HTERT RPE-1 (cell line): ENCODE data around the gene RBM6.
"Not testable (repeated sequence)": the region's sequence is repeated elsewhere in the genome, so short reads cannot be mapped to it uniquely, and the experiment has no call there.

Source experiments
- in situ Hi-C: fragments of 300-500 bp; cut with MboI; formaldehyde crosslinking; loops from 4 replicates; pipeline ENCODE4 v1.14.3; 2020; ENCODE audit warnings: low sequenced_read_pairs

The RBM6 gene

DNA sequence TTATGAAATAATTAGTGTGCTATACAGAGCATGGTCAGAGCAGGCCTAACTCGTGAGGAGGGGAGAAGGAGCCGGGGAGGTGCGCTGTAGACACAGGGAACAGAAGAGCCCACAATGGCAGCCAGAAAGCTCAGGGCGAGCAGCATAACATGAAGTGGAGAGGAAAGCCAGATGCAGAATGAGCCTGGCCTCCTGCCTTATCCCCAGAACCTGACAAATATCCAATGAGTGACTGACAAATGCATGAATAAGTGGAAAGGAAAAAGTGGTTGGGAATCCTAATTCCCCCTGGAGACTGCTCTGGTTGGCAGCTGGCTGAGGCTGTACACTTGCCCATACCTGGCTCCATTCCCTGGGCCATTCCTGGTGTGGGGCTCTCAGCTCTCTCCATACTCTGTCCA, 27.1 kb upstream of the RBM6 start:
- in situ Hi-C loops: no loop called here

DNA sequence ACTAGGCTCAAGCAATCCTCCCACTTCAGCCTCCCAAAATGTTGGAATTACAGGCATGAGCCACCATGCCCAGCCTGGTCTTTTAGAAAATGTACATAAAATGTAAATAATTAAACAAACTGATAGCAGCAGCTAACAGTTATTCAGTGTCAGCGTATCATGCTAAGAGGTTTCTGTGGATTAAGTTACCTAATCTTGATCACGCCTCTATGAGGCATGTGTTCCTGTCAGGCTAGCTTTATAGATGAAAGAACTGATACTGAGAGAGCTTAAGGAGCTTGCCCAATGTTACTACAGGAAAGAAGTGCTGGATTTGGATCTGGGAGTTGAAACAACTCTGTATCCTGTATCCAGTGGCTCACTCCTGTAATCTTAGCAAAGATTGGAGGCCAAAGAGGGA, 25.0 kb upstream of the RBM6 start:
- in situ Hi-C loops: no loop called here

DNA sequence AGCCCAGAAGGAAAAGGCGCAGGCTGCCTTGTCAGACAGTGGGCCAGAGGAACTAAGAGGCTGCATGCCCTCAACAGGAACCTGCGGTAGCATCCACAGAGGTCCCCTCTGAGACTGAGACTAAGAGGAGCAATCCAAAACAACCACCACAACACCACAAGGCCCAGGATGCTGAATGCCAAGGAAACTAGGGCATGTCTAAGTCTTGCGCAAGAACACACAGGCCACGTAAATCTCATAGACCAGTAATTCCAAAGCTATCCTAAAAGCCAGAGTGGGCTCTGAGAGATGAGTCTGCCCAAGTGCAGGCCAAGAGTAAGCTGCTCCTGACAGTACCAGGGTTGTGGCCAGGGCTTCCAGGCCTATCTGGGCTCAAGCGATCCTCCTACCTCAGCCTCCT, 23.3 kb upstream of the RBM6 start:
- in situ Hi-C loops: no loop called here

DNA sequence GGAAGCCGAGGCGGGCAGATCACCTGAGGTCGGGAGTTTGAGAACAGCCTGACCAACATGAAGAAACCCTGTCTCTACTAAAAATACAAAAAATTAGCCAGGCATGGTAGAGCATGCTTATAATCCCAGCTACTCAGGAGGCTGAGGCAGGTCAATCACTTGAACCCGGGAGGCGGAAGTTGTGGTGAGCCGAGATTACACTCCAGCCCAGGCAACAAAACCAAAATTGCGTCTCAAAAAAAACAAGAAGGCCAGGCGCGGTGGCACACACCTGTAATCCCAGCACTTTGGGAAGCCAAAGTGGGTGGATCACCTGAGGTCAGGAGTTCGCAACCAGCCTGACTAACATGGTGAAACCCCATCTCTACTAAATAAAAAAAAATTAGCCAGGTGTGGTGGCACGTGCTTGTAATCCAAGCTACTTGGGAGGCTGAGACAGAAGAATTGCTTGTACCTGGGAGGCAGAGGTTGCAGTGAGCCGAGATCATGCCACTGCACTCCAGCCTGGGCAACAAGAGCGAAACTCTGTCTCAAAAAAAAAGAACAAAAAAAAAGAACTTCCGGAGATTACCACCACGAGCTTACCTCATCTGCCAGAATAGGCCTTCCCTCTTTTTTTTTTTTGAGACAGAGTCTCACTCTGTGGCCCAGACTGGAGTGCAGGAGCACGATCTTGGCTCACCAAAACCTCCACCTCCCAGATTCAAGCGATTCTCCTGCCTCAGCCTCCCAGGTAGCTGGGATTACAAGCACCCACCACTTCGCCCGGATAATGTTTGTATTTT, 22.0 kb upstream of the RBM6 start:
- in situ Hi-C loops: not testable (repeated sequence)

DNA sequence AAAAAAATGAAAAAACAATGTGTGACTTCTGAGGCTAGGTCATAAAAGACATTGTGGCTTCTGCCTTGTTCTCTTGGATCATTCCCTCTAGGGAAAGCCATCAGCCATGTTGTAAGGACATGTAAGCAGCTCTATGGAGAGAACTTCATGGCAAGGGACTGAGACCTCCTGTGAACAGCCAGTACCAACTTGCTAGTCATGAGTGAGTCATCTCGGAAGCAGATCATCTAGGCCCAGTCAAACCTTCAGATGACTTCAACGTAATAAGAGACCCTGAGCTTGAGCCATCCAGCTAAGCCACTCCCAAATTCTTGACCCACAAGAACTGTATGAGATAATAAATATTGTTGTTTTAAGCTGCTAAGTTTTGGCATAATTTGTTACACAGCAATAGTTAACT, 15.3 kb upstream of the RBM6 start:
- in situ Hi-C loops: no loop called here

DNA sequence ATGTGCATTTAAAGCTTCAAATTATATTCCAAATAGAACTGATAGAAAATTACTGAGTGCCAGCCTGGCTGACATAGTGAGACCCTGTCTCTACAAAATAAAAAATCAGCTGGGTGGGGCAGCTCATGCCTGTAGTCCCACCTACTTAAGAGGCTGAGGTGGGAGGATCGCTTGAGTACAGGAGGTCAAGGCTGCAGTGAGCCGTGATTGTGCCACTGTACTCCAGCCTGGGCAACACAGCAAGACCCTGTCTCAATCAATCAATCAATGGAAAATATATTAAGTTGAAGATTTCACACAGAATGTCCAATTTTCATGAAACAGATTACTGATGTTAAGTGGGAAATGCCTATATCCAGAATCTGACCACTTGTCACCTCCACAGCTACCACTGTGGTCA, 14.5 kb upstream of the RBM6 start:
- in situ Hi-C loops: no loop called here

DNA sequence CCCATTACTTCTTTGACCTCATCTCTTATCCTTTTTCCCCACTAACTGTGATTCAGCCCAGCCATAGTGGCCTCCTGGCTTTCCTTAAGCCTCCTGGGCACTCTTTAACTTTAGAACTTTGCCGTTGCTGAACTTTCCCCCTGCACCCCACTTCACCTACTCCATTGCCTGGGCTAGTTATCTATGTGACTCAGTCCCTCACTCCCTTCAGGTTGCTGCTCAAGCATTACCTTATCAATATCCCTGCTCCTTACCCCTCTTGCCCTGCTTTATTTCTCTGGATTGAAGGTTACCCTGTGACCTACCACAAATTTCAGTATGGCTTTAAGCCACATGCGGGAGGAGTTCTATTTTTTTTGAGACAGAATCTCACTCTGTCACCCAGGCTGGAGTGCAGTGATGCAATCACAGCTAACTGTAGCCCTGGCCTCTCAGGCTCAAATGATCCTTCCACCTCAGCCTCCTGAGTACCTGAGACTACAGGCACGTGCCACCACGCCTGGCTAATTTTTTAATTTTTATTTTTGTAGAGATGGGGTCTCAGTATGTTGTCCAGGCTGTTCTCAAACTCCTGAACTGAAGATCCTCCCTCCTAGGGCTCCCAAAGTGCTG, 13.7 kb upstream of the RBM6 start:
- in situ Hi-C loops: no loop called here

DNA sequence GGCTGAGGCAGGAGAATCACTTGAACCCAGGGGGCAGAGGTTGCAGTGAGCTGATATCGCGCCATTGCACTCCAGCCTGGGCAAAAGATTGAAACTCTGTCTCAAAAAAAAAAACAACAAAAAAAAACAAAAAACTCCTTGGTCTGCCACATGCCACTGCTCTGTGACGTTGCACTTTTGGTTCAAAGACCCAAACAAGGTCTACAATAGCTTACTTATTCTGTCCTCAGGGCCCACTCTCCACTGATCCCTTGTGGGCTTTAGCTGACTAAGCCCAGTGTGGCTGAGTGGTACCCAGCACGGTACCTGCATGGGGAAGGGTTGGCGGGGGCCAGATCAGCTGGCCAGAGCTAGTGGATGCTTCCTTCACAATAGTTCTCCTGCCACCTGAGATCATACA, 12.2 kb upstream of the RBM6 start:
- in situ Hi-C loops: no loop called here

DNA sequence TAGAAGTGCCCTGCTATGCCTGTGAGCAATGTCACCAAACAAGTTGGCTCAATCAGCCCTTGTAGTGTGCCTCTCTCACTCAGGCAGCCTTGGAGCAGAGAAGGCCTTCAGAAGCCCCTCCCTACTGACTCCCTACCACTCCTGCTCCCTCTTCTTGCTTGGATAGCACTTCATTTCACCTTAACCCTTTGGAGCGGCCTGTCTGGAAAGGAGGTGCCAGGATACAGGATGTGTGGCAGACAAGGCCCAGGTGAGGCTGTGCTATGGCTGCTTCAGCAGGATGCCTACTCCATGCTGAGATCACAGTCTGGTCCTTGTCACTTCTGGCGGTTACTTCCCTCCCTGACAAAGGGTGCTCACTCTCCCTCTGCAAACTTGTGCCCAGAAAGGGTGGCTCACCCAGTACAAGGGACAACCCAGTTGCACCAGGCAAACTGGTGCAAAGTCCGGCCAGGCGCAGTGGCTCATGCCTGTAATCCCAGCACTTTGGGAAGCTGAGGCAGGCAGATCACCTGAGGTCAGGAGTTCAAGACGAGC, 11.4 kb upstream of the RBM6 start:
- in situ Hi-C loops: no loop called here

DNA sequence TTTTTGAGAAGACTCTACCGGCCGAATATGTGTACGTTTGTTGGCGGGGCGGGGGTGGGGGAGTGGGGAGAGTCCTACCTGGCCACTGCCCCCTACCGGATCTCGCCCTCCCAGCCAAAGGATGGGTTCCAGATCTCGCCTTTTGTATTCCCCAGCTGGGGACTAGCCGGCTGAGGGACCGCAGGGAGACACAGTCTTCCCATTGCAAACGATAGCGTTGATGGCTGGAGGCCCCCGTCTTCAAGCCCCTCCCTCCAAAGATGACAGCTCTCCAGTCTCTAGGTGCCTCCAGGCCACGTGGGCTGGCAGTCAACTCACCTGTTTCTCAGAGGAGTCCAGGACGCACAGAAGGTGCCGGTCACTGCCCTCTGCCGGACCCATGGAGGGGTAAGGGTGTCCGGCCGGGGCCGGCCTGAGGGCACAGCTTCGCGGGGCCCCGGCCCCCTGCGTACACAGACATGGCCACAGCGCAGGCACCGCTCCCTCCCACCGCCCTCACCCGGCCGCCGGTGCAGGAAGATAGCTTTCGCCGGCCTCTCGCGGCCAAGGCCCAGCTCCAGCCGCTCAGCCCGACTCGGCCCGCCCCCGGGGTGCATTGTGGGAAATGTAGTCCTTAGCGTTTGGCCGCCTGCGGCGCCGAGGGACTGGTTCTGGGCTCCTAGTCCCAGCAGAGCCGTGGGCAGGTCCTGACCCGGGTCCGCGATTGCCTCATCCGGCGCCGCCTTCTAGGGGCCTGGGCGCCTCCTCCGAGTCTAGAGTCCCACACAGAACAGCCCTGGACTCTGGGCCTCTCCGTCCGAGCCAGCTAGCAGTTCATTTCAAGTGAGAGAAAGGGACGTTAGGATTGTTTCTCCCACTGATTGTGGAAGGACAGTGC, 10.4 kb upstream of the RBM6 start, which contains the start of gene MON1A:
Gene MON1A (minus strand): TSS at position 521 of the 877 bp plus-strand sequence. CDS start 16,465 bp downstream, outside the sequence.
- in situ Hi-C loops: no loop called here

DNA sequence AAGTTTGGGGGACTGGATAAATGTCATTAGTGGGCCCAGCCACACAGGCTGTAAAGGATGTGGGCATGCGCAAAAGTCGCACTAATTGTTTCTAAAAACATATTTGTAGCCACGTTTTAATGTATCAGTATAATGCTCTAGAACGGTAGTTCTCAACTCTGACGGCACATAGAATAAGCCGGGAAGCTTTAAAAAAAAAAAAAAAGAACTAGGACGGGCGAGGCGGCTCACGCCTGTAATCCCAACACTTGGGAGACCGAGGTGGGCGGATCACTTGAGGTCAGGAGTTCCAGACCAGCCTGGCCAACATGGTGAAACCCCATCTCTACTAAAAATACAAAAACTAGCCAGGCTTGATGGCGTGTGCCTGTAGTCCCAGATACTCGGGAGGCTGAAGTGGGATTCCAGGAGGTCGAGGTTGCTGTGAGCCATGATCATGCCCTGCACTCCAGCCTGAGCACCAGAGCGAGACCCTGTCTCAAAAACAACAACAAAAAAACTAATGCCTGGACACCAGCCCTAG, 9.7 kb upstream of the RBM6 start:
- in situ Hi-C loops: no loop called here

DNA sequence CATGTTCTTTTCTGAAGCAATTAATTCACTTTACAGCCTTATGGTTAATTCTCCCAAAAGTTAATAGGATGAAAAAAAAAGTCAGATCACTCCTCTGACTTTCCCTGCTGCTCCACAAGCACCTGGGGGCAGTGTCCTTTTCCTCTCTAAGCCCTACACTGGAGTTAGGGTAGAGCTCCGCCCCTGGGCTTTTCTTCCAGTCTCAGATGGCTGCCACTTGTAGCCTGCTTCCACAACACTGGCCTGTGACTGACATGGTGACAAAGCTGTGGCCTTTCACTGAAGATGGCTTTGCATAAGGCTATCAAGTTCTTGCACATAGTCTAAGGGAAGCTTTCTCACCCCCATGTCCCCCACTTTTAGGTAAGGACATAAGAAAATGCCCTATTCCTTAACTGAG, 9.0 kb upstream of the RBM6 start:
- in situ Hi-C loops: no loop called here

DNA sequence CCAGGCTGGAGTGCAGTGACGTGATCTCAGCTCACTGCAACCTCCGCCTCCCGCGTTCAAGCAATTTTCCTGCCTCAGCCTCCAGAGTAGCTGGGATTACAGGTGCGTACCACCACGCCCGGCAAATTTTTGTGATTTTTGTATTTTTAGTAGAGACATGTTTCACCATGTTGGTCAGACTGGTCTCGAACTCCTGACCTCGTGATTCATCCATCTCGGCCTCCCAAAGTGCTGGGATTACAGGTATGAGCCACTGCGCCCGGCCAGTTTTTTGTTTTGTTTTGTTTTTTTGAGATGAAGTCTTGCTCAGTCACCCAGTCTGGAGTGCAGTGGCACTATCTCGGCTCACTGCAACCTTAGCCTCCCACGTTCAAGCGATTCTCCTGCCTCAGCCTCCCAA, 7.7 kb upstream of the RBM6 start:
- in situ Hi-C loops: not testable (repeated sequence)

DNA sequence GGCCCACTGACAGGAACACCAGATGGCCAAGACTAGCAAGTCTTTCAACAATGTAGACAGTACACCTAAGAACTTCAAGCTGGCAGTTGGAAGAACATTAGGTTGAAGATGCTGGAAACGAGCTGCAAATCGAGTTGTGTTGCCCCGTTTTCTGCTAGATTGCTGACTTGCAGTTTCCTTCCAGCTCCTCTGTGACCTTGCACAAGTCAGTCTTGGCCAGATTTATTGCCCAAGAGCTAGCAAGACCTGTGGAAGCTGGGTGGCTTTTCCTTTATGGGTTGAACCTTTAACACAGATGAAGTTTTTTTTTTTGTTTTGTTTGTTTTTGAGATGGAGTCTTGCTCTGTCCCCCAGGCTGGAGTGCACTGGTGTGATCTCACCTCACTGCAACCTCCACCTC, 2.9 kb upstream of the RBM6 start:
- in situ Hi-C loops: no loop called here

DNA sequence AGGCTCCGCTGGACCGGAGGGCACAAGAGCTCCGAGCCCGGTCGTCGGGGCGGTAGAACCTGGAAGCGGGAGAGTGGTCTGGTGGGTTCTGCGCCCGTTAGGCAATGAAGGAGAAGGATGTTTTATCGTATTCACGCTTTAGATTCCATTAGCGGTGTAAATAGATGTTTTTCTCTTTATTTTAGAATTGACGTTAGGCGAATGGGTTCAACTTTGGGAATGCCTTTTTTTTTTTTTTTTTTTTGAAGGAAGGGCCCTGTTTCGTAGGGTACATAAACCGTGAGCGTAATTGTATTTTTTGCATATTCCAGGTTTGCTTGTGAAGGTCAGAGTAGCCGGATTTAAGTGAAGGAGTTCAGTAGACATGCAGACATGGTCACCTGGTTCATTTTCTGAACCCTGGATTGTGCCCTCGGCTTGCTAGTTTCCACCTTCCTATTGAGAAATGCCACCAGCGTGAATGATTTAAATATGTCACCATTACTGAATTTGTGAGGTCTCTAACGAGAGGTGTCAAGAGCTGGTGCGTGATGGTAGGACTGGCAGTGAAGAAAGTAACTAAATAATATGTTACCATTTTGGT, 808 bp downstream of the RBM6 start:
- in situ Hi-C loops: no loop called here

DNA sequence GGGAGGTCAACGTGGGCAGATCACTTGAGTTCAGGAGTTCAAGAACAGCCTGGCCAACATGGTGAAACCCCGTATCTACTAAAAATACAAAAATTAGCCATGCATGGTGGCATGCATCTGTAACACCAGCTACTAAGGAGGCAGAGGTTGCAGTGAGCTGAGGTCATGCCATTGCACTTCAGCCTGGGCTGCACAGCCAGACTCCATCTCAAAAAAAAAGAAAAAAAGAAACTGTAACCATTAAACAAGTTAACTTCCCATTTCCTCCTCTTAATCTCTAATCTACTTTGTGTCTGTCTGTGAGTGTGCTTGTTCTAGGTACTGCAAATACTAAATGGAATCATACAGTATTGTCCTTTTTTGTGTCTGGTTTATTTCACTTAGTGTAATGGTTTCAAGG, 2.7 kb downstream of the RBM6 start:
- in situ Hi-C loops: no loop called here

DNA sequence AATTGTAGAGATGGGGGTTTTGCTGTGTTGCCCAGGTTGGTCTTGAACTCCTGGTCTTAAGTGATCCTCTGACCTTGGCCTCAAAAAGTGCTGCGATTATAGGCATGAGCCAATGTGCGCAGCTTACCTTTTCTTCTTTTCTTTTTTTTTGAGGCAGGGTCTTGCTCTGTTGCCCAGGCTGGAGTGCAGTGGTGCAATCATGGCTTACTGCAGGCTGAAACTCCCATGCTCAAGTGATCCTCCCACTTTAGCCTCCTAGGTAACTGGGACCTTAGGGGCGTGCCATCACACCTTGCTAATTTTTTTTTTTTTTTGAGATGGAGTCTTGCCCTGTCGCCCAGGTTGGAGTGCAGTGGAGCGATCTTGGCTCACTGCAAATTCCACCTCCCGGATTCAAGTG, 13.0 kb downstream of the RBM6 start:
- in situ Hi-C loops: no loop called here

DNA sequence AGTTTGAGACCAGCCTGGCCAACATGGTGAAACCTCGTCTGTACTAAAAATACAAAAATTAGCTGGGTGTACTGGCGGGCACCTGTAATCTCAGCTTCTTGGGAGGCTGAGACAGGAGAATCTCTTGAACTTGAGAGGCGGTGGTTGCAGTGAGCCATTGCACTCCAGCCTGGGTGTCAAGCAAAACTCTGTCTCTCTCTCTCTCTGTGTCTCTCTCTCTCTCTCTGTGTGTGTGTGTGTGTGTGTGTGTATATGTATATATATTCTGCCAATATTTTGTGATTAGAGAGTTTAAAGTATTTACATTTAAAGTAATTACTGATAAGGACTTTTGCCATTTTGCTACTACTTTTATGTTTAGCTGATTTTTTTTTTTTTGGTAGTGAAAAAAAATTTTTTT, 15.7 kb downstream of the RBM6 start:
- in situ Hi-C loops: no loop called here

DNA sequence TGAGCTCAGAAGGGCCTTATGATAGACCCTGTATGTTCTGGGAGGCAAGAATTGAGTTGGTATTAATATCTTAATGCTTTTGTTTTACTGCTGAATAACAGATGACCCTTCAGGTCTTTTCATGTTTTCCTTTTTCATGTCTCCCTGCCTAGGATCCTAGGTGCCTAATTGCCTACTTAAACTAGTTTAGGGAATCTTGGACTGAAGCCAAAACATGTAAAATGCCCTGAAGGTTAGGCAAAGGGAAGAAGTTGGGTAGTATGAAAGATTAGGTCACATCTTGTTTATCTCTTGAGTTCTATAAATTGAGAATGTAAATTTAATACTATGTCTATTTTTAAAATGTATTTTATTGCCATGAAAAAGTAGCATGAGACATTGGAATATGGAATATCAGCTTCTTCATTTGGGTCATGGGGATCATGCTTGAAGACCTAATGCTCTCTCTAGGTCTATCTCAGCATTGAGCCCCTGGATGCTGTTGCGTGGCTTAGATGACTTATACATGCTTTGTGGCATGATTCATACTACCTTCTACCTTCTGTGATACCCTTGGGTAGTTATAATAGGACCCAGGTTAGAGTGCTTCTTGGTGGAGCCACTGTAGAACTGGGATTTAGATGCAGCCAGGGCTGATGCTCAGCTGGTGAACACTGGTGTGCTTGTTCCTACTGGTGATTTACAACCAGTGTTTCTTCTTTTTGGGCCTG, 26.4 kb downstream of the RBM6 start:
- in situ Hi-C loops: no loop called here

DNA sequence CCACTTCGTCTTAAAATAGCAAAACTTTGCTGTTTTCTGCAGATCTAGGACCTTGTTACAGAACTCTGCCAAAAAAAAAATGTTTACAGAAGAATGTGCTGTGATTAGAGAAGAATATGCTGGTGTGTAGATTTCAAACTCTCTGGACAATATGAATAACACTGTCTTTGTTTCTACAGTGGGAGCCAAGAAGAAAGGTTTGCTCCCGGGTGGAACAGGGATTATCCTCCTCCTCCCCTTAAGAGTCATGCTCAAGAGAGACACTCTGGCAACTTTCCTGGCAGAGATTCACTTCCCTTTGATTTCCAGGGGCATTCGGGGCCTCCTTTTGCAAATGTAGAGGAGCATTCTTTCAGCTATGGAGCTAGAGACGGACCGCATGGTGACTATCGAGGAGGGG, 27.3 kb downstream of the RBM6 start:
- in situ Hi-C loops: no loop called here
